Measurements from ENCODE around the gene CALCOCO1.

Gene CALCOCO1

GRCh38 chr12:53664191-53664590 lies 63.1 kb downstream of the CALCOCO1 start:
- DNase-seq (ENCODE audit: low spot score): no peak

- no peak for DNase-seq (ENCODE audit: low spot score)
Measured at GRCh38 chr12:53660041-53660440, 67.2 kb downstream of the CALCOCO1 start.

DNA sequence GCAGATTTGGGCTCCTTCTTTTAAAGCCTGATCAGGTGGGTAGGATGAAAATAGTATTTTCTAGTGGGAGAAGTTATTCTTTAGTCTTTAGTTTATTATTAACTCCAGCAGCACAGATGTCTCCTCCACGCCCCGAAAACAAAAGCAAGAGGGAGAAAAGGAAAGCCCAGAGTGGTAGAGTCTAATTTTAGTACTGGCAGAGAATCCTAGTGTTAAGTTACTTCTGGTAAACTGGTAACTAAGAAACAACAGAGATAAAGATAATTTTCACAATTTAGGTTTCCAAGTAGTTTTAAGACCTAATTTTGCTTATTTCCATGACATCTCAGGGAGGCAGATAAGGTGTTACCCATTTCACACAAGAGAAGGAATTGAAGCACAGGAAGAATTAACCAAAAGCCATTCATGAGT lies 67.7 kb downstream of the CALCOCO1 start:
- DNase-seq (ENCODE audit: low spot score): no peak

GRCh38 chr12:53659011-53659551 lies 68.2 kb downstream of the CALCOCO1 start:
- DNase-seq (ENCODE audit: low spot score): peak; percentile 44

All from iPS-NIHi11 (cell line).